ENCODE data around the gene DNAJB14. TPM values are rescaled to one million over a fixed set of nuclear protein-coding genes. Genes with fewer than 3 reads are reported as not detected.
"Not testable (repeated sequence)": the region's sequence is repeated elsewhere in the genome, so short reads cannot be mapped to it uniquely, and the experiment has no call there.

The DNAJB14 gene
- 57.0 and 61.9 TPM in 2 replicates for total RNA-seq

GRCh38 chr4:99946356-99947189, at the start of gene DNAJB14:
Gene DNAJB14, minus strand, starts transcription at chr4:99946618. Its CDS starts 47 bp downstream, at chr4:99946571.
- intact Hi-C loops (cut with micrococcal nuclease), result loop anchor here (1.0 to 5.0 kb wide), 5 partner anchors 25 to 1804 kb away; partner anchors contain the start of genes RAP1GDS1 and STPG2

DNA sequence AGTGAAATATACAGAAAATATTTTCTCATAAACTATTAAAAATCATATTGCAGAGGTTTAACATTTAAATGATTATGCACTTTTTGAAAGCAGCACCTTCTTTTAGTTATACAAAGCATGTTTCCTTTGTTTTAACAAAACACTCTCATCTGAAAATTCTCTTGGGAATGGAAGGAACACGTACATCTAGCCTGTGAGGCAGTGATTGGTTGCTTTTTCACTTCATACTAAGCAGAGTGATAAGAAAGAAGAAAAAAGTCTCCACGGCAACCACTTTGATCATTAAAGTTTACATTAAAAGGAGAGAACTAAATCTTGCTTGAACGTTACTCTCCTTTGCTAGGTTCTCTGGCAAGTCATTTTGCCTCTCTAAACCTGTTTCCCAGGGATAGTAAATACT, 45.3 kb upstream of the DNAJB14 start:
- intact Hi-C loops (cut with micrococcal nuclease), result no loop called here

DNA sequence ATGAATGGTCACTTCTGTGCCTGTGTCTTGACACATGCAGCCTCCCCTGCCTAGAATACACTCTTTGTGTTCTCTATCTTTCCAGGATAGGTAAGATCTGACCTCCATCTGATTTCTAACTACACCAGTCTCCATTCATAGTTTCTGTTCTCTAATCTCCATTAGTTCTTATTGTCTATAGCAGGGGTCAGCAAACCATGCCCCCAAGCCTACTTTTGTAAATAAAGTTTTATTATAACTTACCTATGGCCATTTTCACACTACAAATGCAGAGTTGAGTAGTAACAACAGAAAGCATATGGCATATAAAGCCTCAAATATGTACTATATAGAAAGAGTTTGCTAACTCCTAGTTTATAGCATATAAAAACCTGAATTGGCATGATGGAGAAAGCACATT, 41.3 kb upstream of the DNAJB14 start:
- intact Hi-C loops (cut with micrococcal nuclease), result no loop called here

DNA sequence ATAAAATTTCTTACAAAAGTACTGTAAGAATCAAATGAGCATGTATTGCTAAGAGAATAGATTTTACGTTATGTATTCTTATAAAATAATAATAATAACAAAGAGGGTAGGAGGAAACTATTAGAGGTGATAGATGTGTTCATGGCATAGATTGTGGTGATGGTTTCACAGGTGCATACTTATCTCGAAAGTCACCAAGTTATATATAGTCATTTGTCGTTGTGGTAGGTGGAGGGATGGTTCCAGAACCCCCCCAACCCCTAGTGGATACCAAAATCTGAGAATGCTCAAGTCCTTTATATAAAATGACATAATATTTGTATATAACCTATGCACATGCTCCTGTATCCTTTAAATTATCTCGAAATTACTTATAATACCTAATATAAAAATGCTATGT, 40.4 kb upstream of the DNAJB14 start:
- intact Hi-C loops (cut with micrococcal nuclease), result no loop called here

- intact Hi-C loops (cut with micrococcal nuclease), result no loop called here
Measured at GRCh38 chr4:99983289-99983943, 37.0 kb upstream of the DNAJB14 start.

DNA sequence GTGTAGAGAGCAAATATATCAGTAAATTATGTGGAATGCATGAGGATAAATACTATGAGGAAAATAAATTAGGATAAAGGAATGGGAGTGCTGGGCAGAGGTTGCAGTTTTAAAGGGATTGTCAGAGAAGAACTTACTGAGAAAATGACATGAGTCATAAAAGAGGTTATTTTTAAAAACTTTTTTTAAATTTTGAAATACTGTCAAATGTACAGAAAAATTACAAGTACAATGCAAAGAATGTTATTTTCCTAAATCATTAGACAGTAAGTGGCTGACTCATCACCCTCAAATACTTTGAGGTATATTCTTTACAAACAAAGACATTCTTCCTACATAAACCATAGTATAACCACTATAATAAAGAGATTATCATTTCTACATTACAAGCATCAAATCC, 33.5 kb upstream of the DNAJB14 start:
- intact Hi-C loops (cut with micrococcal nuclease), result no loop called here

GRCh38 chr4:99971453-99972111, 25.2 kb upstream of the DNAJB14 start:
- intact Hi-C loops (cut with micrococcal nuclease), result no loop called here

GRCh38 chr4:99968330-99968729, 21.9 kb upstream of the DNAJB14 start:
- intact Hi-C loops (cut with micrococcal nuclease), result no loop called here

DNA sequence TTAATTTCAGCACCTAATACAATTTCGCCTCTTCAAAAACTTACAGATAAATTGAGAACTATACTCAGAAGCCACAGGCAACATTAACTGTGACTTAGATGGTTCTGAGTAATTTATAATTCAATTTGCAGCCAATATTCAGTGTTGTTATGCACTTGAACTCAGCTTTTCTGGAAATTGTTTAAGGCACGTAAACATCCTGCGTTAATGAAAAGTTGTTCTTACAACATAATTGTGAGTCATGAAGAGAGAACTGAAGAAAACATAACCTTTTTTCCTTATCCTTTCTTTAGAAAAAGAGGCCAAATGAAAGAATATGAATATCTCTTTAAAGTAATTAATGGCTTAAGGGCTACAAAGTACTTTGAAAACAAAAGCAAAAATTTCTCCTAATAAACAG, 20.3 kb upstream of the DNAJB14 start:
- intact Hi-C loops (cut with micrococcal nuclease), result no loop called here

- intact Hi-C loops (cut with micrococcal nuclease), result no loop called here
Measured at GRCh38 chr4:99965674-99966350, 19.4 kb upstream of the DNAJB14 start.

DNA sequence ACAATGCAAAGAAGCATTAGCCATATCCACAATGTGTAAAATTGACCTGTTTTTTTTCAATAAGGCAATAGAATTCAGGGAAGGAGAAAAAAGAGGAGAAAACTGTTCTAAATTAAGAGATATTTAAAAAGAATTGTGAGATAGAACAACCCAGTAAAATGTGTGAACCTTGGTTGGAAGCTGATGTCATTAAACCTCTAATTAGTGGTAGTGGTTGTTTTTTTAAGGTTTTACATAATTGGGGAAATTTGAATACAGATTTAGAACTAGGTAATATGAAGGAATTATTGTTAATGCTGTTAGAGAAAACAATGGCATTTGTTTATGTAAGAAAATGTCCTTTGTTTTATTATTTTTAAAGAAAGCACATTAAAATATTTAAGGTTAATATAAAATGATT, 18.8 kb upstream of the DNAJB14 start:
- intact Hi-C loops (cut with micrococcal nuclease), result no loop called here

DNA sequence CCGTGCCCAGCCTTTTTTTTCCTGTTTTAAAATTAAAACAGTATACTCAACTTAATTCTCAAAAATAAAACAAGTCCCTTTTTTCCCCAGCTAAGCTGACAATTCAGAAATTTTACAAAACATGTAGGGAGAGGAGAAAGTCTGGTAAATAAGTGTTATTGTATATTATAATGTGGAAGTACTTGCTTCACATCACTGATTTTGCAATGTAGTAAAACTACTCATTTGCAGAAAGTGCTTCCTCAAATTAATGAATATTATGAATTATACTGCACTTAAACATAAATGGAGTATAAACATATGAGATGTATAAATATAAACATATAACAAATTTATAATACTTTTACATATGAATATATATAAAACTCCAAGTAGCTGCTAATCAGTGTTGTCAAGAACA, 15.3 kb upstream of the DNAJB14 start:
- intact Hi-C loops (cut with micrococcal nuclease), result no loop called here

DNA sequence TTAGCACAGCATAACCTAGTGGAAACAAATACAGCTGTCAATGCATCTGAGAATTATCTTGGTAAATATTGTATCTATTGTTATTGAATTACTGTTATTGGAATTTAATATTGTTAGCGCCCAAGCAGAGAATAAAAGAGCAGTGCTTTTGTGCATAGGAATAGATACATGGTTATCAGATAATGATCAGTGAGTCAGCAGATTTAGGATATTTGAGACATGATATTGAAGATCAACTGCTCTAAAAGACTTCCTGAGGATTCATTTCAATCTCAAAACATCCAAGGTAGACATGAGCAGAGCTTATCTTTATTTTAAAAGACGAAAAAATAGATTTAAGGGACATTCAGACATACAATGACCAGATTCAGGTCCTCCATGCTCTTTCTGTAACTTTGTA, 14.2 kb upstream of the DNAJB14 start:
- intact Hi-C loops (cut with micrococcal nuclease), result no loop called here

- intact Hi-C loops (cut with micrococcal nuclease), result not testable (repeated sequence)
Measured at GRCh38 chr4:99958207-99958606, 11.8 kb upstream of the DNAJB14 start.

DNA sequence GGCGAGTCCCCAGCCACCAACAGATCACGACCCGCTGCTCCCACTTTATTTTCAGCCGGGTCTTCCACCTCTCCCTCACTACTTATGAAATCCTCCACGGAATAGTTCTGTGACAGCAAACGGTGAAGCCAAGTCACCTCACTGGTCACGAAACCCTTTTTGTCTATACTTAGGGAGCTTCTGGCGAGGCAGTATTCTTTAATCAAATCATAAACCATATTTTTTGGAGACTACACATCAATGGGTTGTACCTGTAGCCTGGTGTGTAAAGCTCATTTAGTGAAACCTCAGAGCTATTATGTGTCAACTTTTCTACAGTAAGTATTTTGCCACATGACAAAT, 4.5 kb upstream of the DNAJB14 start:
- intact Hi-C loops (cut with micrococcal nuclease), result loop anchor here (1.0 to 2.0 kb wide), 9 partner anchors 100 to 1396 kb away; partner anchors contain the start of genes ADH5, DAPP1, EIF4E and PPP3CA

DNA sequence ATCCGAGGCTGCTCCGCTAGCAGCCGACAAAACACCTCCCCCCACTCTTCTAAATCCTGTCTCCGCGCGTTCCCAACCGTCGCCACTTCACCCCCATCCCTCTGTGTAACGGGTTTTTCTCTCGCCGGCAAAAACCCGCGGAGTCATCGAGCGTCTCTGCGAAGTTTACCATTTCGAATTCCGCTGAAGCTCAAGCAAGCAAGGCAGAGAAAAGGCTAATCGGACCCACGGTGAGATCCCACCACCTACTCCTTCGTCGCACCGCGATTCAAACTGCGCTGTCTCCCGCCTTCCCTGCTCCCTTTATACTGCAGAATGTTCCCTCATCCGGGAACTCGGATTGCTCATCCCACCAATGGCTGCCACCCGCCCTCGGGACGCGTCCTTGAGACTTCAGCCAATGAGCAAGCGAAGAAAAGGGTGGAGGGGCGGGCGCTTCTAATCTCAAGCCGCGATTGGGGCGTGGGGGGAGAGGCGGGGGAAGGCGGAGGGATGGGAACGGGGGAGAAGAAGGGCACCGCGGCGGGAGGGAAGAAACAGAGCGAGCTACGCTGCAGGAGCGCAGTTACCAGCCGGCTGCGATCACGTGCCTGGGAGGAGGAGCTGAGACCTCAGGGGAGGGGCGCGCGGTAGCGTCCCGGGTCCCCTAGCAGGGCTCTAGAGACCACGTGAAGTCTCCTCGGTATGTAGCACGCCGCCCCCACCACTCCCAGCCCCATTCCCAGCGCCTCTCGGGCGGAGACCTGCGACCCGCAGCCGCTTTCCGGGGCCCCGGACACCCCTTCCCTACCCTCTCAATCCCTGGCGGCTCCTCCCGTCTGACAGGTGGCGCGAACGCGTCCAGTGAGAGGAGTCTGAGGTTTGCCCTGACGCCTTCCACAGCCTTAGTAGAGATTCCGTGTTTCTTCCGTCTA, 3.8 kb upstream of the DNAJB14 start, which contains the start of gene H2AZ1:
Gene H2AZ1 (minus strand): TSS at position 277 of the 914 bp plus-strand sequence. CDS start 105 bp downstream, at position 172.
- intact Hi-C loops (cut with micrococcal nuclease), result loop anchor here (1.0 to 5.0 kb wide), 18 partner anchors 56 to 1688 kb away; partner anchors contain the start of genes ADH5, DAPP1, EIF4E and LAMTOR3

GRCh38 chr4:99949034-99949998, 2.9 kb upstream of the DNAJB14 start:
- intact Hi-C loops (cut with micrococcal nuclease), result loop anchor here (1.0 to 5.0 kb wide), 9 partner anchors 55 to 1687 kb away; partner anchors contain the start of genes LAMTOR3, METAP1 and RAP1GDS1

- intact Hi-C loops (cut with micrococcal nuclease), result loop anchor here (2.0 to 5.0 kb wide), 4 partner anchors 63 to 1805 kb away; partner anchors contain the start of genes RAP1GDS1 and STPG2
Measured at GRCh38 chr4:99947608-99948007, 1.2 kb upstream of the DNAJB14 start.

DNA sequence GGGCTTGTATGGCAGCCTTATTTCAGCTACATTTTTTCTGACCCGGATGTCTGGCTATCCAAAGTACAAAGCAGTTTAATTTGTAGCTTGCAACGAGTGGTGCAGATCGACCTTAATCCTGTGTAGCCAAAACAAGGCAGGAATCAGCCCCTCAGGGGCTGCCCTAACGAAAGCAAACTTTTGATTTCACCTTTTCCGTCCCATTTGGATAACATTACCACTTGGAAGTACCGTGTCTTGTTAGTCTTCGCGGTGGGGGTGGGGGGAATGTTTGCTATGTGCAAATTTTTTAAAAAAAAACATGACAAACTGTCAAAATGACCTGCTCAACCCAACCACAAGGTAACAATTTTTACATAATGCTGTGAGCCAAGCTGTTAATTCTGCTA, 766 bp upstream of the DNAJB14 start:
- intact Hi-C loops (cut with micrococcal nuclease), result loop anchor here (2.0 to 5.0 kb wide), 3 partner anchors 1380 to 1804 kb away; partner anchors contain the start of genes RAP1GDS1 and STPG2

All from T-helper 1 cell treated with Interleukin-12 subunit alpha and Interleukin-12 subunit beta and Interleukin-4 antibody, amounts not matched to agents 30 ng/mL and 1 ng/mL, for 36 hours (primary cell).